ENCODE data around the gene ACAA1. TPM values are rescaled to one million over a fixed set of nuclear protein-coding genes. Genes with fewer than 3 reads are reported as not detected.

The ACAA1 gene
- polyA plus RNA-seq, 1 of the 3 experiments (the other 2 are of a cell fraction) = 86.4 TPM

DNA sequence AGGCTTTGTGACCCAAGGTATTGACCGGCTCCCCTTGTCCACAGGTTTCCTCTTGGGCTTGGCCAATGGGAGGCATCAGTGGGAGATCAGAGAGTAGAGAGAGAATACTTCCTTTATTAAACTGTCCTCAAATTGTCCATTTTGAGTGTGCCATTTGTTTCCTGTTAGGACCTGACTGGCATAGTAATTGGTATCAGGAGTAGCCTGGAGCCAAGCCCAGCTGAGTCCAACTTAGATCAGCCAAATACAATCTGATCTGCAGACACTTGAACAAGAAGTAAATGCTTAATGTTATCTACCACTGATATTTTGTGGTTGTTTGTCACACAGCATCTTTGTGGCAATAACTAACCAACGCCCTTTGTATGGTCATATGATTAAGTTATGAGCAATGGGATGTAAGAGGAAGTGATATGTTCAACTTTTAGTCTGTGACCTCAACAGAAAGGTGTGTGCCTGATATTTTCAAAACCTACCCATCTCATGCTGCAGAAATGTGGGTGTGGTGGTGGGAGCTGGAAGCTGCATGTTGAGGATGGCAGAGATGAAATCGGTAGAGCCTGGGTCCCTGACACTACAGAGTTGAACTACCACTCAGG, 14.8 kb upstream of the ACAA1 start:
- H3K36me3 ChIP-seq (replicated peaks in 1 of 2; ENCODE audit: control insufficient read depth in 1 of 2, insufficient read depth in 2 of 2, low read length in 1 of 2) = no peaks in the 10 kb centered on the region
- no peaks in the 10 kb centered on the region for H3F3A ChIP-seq (replicated peaks; ENCODE audit: insufficient read depth)
- ChIA-PET POLR2A (no interaction called here), CTCF (interaction anchor here (1.3 to 1.6 kb wide), 2 partner anchors 10 to 13 kb away, joined by 4 to 6 read pairs; partner anchors contain the start of gene MYD88)
- H3K4me3 ChIP-seq (ENCODE audit: low read depth in 2 of 2, low read length in 1 of 2) = no peak overlapping the region
- 86% methylated on average over 3 of the region's 3 CpGs for WGBS (ENCODE audit: low lambda C conversion rate)
- no peaks in the 10 kb centered on the region for H3K27me3 ChIP-seq (ENCODE audit: insufficient read depth)
- H3K9me3 ChIP-seq = no peaks in the 10 kb centered on the region
- DNase-seq = no peak
- no peak overlapping the region for H3K4me2 ChIP-seq
- no peaks in the 10 kb centered on the region for H3K79me2 ChIP-seq (ENCODE audit: insufficient read depth)
- H2AFZ ChIP-seq (ENCODE audit: low read depth) = no peak overlapping the region
- TF ChIP-seq FOSL2 (IDR thresholded peaks at IDR 0.05; ENCODE audit: borderline replicate concordance, low read depth) (no peak), TCF12 (IDR thresholded peaks at IDR 0.05) (no peak), RAD21 (IDR thresholded peaks at IDR 0.05; ENCODE audit: low read length) (no peak), EP300 (IDR thresholded peaks at IDR 0.05; ENCODE audit: borderline replicate concordance in 1 of 2, low read depth in 1 of 2, low read length in 1 of 2) (no peak), MEF2A (IDR thresholded peaks at IDR 0.05; ENCODE audit: borderline replicate concordance, low read depth) (no peak), NFIC (IDR thresholded peaks at IDR 0.05; ENCODE audit: borderline replicate concordance) (no peak), RFX5 (IDR thresholded peaks at IDR 0.05; ENCODE audit: low read length) (no peak), GATA2 (CRISPR knock-in tag; IDR thresholded peaks at IDR 0.05) (no peak), MXI1 (IDR thresholded peaks at IDR 0.05; ENCODE audit: low read depth, low read length) (no peak), FOXM1 (IDR thresholded peaks at IDR 0.05; ENCODE audit: low read depth) (no peak), RXRA (IDR thresholded peaks at IDR 0.05; ENCODE audit: borderline replicate concordance, low read depth) (no peak)
- TF ChIP-seq, protein P1, sequence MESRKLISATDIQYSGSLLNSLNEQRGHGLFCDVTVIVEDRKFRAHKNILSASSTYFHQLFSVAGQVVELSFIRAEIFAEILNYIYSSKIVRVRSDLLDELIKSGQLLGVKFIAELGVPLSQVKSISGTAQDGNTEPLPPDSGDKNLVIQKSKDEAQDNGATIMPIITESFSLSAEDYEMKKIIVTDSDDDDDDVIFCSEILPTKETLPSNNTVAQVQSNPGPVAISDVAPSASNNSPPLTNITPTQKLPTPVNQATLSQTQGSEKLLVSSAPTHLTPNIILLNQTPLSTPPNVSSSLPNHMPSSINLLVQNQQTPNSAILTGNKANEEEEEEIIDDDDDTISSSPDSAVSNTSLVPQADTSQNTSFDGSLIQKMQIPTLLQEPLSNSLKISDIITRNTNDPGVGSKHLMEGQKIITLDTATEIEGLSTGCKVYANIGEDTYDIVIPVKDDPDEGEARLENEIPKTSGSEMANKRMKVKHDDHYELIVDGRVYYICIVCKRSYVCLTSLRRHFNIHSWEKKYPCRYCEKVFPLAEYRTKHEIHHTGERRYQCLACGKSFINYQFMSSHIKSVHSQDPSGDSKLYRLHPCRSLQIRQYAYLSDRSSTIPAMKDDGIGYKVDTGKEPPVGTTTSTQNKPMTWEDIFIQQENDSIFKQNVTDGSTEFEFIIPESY (IDR thresholded peaks at IDR 0.05; ENCODE audit: borderline replicate concordance, low read depth) = no peak
- peaks cover 0 to 5% of the 10 kb centered on the region in 2 experiments; a peak in 1 of 4 replicates for H3K4me1 ChIP-seq (ENCODE audit: control insufficient read depth in 1 of 2, insufficient read depth in 2 of 2, low read depth in 1 of 2, low read length in 1 of 2)
- no peak overlapping the region for H3K9ac ChIP-seq
- no peaks in the 10 kb centered on the region for H4K20me1 ChIP-seq (ENCODE audit: insufficient read depth)
- no peaks in the 10 kb centered on the region for H3K9me2 ChIP-seq
- no peak overlapping the region for H3K27ac ChIP-seq (ENCODE audit: low read depth in 2 of 2, low read length in 1 of 2)

DNA sequence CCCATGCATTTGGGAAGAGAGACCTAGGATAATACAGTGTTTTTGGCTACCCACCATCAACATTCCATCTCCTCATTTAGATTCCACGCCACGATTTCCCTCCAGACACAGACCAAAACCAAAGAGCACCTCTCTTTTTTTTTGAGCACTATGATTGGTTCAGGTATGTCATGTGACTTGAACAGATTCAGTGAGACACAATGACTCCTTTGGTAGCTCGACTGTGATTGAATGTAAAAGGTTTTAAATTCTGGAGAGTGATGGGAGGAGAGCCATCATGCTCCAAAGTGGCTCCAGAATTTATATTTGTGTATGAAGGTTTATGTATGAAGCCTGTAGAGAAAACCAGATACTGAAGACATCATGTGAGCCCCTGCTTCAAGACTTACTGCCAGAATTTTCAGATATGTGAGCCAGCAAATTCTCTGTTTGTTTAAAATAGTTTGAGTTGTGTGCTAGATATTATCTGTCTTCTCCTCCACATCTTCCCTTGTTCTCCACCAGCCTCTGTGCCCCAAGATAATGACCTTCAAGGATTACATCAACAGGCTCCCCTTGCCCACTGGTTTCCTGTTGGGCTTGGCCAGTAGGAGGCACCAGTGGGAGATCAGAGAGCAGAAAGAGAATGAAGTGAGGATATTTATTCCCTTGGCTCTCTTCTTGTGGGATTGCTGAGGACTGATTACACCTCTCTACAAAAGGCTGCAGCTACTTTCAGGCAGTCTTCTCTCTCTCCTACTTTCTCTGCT, 14.0 kb upstream of the ACAA1 start:
- Histone ChIP-seq H3K9me3 (no peaks in the 10 kb centered on the region), H3K9ac (no peak overlapping the region), H4K20me1 (ENCODE audit: insufficient read depth) (no peaks in the 10 kb centered on the region), H3F3A (replicated peaks; ENCODE audit: insufficient read depth) (no peaks in the 10 kb centered on the region), H2AFZ (ENCODE audit: low read depth) (no peak overlapping the region), H3K9me2 (no peaks in the 10 kb centered on the region), H3K4me3 (ENCODE audit: low read depth in 2 of 2, low read length in 1 of 2) (no peak overlapping the region), H3K4me2 (no peak overlapping the region), H3K4me1 (ENCODE audit: control insufficient read depth in 1 of 2, insufficient read depth in 2 of 2, low read depth in 1 of 2, low read length in 1 of 2) (peaks cover 0 to 5% of the 10 kb centered on the region in 2 experiments; a peak in 1 of 4 replicates), H3K79me2 (ENCODE audit: insufficient read depth) (no peaks in the 10 kb centered on the region), H3K36me3 (replicated peaks in 1 of 2; ENCODE audit: control insufficient read depth in 1 of 2, insufficient read depth in 2 of 2, low read length in 1 of 2) (no peaks in the 10 kb centered on the region), H3K27ac (ENCODE audit: low read depth in 2 of 2, low read length in 1 of 2) (no peak overlapping the region), H3K27me3 (ENCODE audit: insufficient read depth) (no peaks in the 10 kb centered on the region)
- 71% methylated on average over 3 of the region's 3 CpGs for WGBS (ENCODE audit: low lambda C conversion rate)
- ChIA-PET POLR2A (no interaction called here), CTCF (interaction anchor here (1.6 kb wide), 1 partner anchor 10 kb away, joined by 4 read pairs; no protein-coding TSS in a partner anchor)
- no peak for DNase-seq
- no peak for TF ChIP-seq NFIC (IDR thresholded peaks at IDR 0.05; ENCODE audit: borderline replicate concordance)
- TF ChIP-seq, protein P2, sequence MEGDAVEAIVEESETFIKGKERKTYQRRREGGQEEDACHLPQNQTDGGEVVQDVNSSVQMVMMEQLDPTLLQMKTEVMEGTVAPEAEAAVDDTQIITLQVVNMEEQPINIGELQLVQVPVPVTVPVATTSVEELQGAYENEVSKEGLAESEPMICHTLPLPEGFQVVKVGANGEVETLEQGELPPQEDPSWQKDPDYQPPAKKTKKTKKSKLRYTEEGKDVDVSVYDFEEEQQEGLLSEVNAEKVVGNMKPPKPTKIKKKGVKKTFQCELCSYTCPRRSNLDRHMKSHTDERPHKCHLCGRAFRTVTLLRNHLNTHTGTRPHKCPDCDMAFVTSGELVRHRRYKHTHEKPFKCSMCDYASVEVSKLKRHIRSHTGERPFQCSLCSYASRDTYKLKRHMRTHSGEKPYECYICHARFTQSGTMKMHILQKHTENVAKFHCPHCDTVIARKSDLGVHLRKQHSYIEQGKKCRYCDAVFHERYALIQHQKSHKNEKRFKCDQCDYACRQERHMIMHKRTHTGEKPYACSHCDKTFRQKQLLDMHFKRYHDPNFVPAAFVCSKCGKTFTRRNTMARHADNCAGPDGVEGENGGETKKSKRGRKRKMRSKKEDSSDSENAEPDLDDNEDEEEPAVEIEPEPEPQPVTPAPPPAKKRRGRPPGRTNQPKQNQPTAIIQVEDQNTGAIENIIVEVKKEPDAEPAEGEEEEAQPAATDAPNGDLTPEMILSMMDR (IDR thresholded peaks at IDR 0.05) = peak; percentile 28
